ENCODE measurements around the gene AP2B1. TPM values are rescaled to one million over a fixed set of nuclear protein-coding genes. Genes with fewer than 3 reads are reported as not detected.
A peak's percentile ranks its signal among the peaks of the same experiment; 100 is the strongest.
"Not testable (repeated sequence)": the region's sequence is repeated elsewhere in the genome, so short reads cannot be mapped to it uniquely, and the experiment has no call there.

Gene AP2B1
- total RNA-seq, 1 donor from 2014 or later, result 216 TPM

GRCh38 chr17:35603674-35604073, 16.6 kb downstream of the AP2B1 start:
- H3K9me3 Mint-ChIP-seq, result no peaks in the 10 kb centered on the region
- H3K27ac Mint-ChIP-seq (ENCODE audit: unreplicated experiment), result no peak overlapping the region
- H3K4me3 Mint-ChIP-seq, result no peak overlapping the region
- no peaks in the 10 kb centered on the region for H3K4me1 Mint-ChIP-seq
- H3K27me3 Mint-ChIP-seq (ENCODE audit: low read depth), result no peaks in the 10 kb centered on the region
- TF ChIP-seq CTCF (conservative IDR thresholded peaks at IDR 0.05), result no peak
- H3K36me3 Mint-ChIP-seq (ENCODE audit: low read depth), result no peaks in the 10 kb centered on the region
- no peak for DNase-seq (ENCODE audit: low read depth, low spot score)

- no peak for TF ChIP-seq CTCF (conservative IDR thresholded peaks at IDR 0.05)
- H3K4me1 Mint-ChIP-seq, result no peaks in the 10 kb centered on the region
- DNase-seq (ENCODE audit: low read depth, low spot score), result no peak
- H3K9me3 Mint-ChIP-seq, result no peaks in the 10 kb centered on the region
- H3K4me3 Mint-ChIP-seq, result no peak overlapping the region
- no peaks in the 10 kb centered on the region for H3K36me3 Mint-ChIP-seq (ENCODE audit: low read depth)
- H3K27ac Mint-ChIP-seq (ENCODE audit: unreplicated experiment), result no peak overlapping the region
- no peaks in the 10 kb centered on the region for H3K27me3 Mint-ChIP-seq (ENCODE audit: low read depth)
Observed at GRCh38 chr17:35605678-35606077, 18.6 kb downstream of the AP2B1 start.

- no peak for TF ChIP-seq CTCF (conservative IDR thresholded peaks at IDR 0.05)
- H3K9me3 Mint-ChIP-seq, result no peaks in the 10 kb centered on the region
- no peaks in the 10 kb centered on the region for H3K27me3 Mint-ChIP-seq (ENCODE audit: low read depth)
Observed at GRCh38 chr17:35607239-35607847, 20.2 kb downstream of the AP2B1 start.

GRCh38 chr17:35609831-35610230, 22.7 kb downstream of the AP2B1 start:
- Mint-ChIP-seq H3K27me3 (ENCODE audit: low read depth) (no peaks in the 10 kb centered on the region), H3K4me3 (no peak overlapping the region), H3K27ac (ENCODE audit: unreplicated experiment) (no peak overlapping the region), H3K36me3 (ENCODE audit: low read depth) (no peaks in the 10 kb centered on the region), H3K4me1 (no peaks in the 10 kb centered on the region), H3K9me3 (no peaks in the 10 kb centered on the region)
- TF ChIP-seq CTCF (conservative IDR thresholded peaks at IDR 0.05), result no peak
- DNase-seq (ENCODE audit: low read depth, low spot score), result no peak

More at GRCh38 chr17:35607239-35607847, 20.2 kb downstream of the AP2B1 start:
- DNase-seq (ENCODE audit: low read depth, low spot score), result no peak
- H3K4me1 Mint-ChIP-seq, result no peaks in the 10 kb centered on the region
- H3K36me3 Mint-ChIP-seq (ENCODE audit: low read depth), result no peaks in the 10 kb centered on the region
- no peak overlapping the region for H3K4me3 Mint-ChIP-seq
- no peak overlapping the region for H3K27ac Mint-ChIP-seq (ENCODE audit: unreplicated experiment)

GRCh38 chr17:35610746-35611145, 23.6 kb downstream of the AP2B1 start:
- not testable (repeated sequence) for H3K36me3 Mint-ChIP-seq (ENCODE audit: low read depth); H3K9me3 Mint-ChIP-seq; H3K4me3 Mint-ChIP-seq; H3K27me3 Mint-ChIP-seq (ENCODE audit: low read depth); DNase-seq (ENCODE audit: low read depth, low spot score); H3K4me1 Mint-ChIP-seq; H3K27ac Mint-ChIP-seq (ENCODE audit: unreplicated experiment)

GRCh38 chr17:35612924-35613521, 25.9 kb downstream of the AP2B1 start:
- peak; percentile 48 for DNase-seq (ENCODE audit: low read depth, low spot score)
- no peaks in the 10 kb centered on the region for H3K9me3 Mint-ChIP-seq
- peak; percentile 76 for TF ChIP-seq CTCF (conservative IDR thresholded peaks at IDR 0.05)
- no peaks in the 10 kb centered on the region for H3K27me3 Mint-ChIP-seq (ENCODE audit: low read depth)
- no peaks in the 10 kb centered on the region for H3K4me1 Mint-ChIP-seq
- H3K27ac Mint-ChIP-seq (ENCODE audit: unreplicated experiment), result no peak overlapping the region
- H3K4me3 Mint-ChIP-seq, result no peak overlapping the region
- no peaks in the 10 kb centered on the region for H3K36me3 Mint-ChIP-seq (ENCODE audit: low read depth)
